GM12872 (cell line): Measurements from ENCODE around the gene PPFIA1.

ENCODE experiments used
- TF ChIP-seq, protein P1 (sequence below): IDR thresholded peaks from 3 replicates; pipeline ENCODE4 v1.5.1; 2011; ENCODE audit warnings: low read depth, mild to moderate bottlenecking, low read length, moderate library complexity; ENCODE audit not compliant: insufficient read depth

The PPFIA1 gene

DNA sequence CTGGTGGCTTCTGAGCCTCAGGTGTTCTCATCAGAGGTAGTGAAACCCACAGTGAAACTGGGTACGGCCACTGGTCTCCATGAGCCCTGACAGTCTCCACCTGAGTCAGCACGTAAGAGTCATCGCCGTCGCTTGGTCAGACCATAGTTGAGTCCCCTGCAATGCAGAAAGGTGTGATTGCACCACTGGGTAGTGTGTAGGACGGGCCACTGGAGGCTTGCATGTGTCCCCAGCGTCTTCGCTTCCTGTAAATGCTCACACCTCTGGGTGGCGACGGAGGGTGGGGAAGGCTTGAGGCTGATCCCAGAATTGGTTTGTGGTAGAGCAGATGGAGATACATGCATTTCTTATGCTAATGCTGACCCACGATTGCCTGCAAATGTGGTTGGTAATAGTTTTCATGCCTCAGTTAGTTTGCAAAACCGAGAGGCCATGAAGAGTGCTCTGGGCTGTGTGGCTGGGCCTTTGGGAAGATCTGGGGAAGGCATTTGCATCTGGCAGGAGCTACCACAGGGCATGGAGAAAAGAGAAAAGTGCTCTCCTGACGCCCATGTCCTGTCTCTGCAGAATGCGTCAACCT, 154.4 kb downstream of the PPFIA1 start:
- TF ChIP-seq, protein P1, sequence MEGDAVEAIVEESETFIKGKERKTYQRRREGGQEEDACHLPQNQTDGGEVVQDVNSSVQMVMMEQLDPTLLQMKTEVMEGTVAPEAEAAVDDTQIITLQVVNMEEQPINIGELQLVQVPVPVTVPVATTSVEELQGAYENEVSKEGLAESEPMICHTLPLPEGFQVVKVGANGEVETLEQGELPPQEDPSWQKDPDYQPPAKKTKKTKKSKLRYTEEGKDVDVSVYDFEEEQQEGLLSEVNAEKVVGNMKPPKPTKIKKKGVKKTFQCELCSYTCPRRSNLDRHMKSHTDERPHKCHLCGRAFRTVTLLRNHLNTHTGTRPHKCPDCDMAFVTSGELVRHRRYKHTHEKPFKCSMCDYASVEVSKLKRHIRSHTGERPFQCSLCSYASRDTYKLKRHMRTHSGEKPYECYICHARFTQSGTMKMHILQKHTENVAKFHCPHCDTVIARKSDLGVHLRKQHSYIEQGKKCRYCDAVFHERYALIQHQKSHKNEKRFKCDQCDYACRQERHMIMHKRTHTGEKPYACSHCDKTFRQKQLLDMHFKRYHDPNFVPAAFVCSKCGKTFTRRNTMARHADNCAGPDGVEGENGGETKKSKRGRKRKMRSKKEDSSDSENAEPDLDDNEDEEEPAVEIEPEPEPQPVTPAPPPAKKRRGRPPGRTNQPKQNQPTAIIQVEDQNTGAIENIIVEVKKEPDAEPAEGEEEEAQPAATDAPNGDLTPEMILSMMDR = no peak

DNA sequence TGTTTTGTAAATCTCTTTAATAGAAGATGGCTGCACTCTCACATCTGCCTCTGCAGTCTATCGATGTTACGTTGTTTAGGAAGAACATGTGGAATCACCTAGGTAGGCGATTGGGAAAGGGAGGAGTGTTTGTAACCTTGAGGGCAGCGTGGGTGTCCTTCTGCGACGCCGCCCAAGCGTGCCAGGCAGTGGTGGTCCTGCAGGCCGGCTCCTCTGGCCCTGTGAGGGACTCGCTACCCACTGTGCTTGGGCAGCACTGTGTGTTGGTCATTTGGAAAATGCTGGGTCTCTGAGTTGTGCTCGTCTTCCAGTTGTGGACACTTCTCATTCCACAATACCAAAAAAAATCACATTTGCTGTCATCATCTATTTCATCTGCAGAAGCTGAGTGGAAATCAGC, 156.9 kb downstream of the PPFIA1 start:
- TF ChIP-seq, protein P1 = no peak

DNA sequence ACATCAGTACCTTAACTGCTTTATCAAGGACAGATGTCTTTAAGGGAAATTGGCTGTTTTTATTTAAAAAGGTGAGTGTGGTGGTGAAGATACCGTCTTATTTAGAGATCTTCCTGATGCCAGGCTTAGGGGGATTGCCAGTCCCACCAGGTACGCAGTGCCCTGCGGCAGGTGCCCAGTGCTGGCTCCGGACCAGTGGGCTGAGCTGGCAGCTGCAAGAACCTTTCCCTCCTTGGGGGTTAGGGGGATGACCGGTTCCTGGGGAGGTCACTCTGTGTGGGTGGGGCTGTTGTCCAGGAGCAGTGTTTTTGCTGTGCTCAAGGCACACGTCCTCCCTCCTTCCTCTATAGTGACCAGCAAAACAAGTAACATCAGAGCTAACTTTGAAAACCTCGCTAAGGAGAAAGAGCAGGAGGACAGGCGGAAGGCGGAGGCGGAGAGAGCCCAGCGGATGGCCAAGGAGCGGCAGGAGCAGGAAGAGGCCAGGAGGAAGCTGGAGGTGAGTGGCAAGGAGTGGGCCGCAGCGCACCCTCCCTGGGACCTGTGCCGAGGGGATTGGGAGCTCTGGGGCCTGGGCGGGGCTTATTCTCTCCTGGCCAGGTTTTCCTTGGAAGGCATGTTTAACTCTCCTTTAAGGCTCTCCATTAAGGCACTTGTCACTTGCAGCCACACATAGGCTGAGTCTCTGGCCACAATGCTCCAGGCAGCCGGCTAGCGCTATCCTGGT, 158.4 kb downstream of the PPFIA1 start:
- TF ChIP-seq, protein P1 = no peak

DNA sequence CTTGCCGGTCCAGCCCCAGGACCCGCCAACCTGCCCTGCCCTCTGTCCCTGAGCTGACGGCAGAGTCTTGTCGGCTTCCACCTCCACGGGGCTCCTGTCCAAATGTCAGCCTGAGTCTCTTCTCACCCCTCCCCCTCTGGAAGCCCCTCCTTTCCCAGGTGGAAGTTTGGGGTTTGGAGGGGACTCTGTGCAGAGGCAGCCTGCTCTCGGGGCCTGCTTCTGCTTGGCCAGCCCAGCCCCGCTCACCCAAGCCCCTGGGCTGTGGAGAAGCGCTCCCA, 158.9 kb downstream of the PPFIA1 start:
- TF ChIP-seq, protein P1 = no peak

DNA sequence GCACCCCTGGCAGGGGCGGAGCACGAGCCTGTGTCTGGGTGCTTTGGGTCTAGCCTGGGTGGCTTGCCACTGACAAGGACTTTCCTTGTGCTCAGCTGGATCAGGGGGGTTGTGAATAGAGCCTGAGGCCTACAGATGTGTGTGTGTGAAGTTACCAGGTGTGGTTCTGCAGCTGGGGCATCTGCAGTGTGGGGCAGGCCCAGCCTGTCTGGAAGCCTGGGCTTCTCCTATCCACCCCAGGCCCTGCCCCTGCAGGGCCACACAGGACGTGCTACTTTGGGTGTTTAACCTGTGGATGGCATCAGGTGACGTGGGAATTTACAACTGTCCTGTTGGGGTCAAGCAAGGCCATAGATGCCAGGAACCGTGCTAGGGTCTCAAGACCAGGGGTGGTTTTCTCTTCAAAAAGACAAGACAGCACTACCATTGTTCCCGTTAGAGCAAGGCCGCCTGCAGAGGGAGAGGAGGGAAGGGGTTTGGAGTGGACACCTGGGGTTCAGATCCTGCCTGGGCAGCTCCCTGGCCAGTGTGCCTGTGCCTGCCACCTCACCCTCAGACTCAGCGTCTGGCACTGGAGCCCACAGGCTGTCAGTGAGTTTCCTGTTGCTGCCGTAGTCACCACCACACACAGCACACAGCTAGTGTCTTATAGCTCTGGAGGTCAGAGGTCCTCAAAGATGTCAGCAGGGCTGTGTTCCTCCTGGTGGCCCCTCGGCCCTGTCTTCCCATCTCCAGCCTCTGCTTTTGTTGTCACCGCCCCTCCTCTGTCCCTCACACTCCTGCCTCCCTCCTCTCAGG, 159.4 kb downstream of the PPFIA1 start:
- TF ChIP-seq, protein P1 = no peak

DNA sequence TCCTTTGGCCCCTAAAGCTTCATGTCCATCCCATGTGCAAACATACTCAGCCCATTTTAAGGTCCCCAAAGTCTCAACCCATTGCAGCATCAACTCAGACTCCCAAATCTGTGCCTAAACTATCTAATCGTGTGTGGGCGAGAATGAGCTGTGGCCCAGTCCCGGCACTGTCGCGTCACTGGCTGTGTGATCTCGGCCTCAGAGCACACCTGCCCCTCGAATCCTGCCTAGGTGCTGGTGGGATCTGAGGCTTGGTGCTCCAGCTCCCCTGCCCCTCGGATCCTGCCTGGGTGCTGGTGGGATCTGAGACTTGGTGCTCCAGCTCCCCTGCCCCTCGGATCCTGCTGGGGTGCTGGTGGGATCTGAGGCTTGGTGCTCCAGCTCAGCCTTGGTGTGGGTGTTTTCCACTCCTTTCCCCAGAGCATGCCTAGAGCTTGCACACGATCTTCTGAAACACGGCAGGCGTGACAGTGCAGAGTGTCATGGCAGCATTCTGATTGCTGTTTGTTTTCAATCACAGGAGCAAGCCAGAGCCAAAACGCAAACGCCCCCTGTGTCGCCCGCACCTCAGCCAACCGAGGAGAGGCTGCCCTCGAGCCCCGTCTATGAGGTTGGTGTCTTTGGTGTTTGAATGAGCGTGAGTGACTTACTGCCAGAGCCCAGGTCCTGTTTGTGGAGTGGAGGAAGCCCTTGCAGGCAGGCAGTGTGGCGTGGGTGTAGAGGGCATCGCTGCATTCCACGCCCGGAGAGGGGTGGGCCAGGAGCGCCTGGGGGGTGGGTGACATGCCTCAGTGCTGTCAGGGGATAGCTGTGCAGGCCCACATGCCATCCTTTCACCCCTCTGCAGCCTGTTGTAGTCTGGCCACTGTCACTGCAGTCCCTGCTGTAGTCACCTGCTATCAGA, 160.4 kb downstream of the PPFIA1 start:
- TF ChIP-seq, protein P1 = no peak

DNA sequence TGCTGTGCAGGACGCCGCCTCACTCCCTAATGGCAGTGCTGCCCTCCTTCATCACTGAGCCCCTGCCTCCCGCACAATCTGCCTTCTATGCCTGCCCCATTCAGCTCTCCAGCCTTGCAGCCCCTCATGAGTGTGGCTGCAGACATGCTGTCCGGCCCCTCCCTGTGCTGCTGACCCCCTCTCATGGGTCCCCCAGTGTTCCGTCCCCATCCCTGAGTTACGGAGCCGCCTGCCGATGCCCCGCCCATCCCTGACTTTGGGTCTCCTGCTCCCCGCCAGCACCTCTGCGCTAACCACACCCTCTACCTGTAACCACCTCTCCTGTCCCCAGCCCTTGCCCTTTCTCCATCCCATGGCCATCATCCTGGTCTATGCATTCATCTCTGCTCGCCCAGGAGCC, 161.1 kb downstream of the PPFIA1 start:
- TF ChIP-seq, protein P1 = no peak
